Fibroblast of villous mesenchyme (primary cell): ENCODE data around the gene SLC12A7. TPM values are rescaled to one million over a fixed set of nuclear protein-coding genes. Genes with fewer than 3 reads are reported as not detected.
"Not testable (repeated sequence)": the region's sequence is repeated elsewhere in the genome, so short reads cannot be mapped to it uniquely, and the experiment has no call there.

Experiments used
- DNase-seq: peaks from one replicate; pipeline ENCODE4 v3.0.0-alpha.2; 2010; ENCODE audit warnings: low read depth
- H3K4me3 ChIP-seq: 2 replicates; pipeline ENCODE4 v1.5.1; 2011; ENCODE audit warnings: low read depth, mild to moderate bottlenecking, low read length
- total RNA-seq: library from RNA; depleted of rRNA; stranded (reverse); fragments of >200 nt; gene quantifications from 2 replicates; pipeline ENCODE4 v1.2.3, GENCODE V29; 2012
- TF ChIP-seq, protein P1 (sequence below): IDR thresholded peaks from 2 replicates; pipeline ENCODE4 v1.5.1; 2012; ENCODE audit warnings: low read depth, mild to moderate bottlenecking, low read length; ENCODE audit not compliant: insufficient read depth

The SLC12A7 gene
- 9.5 and 12.9 TPM in 2 replicates for total RNA-seq

DNA sequence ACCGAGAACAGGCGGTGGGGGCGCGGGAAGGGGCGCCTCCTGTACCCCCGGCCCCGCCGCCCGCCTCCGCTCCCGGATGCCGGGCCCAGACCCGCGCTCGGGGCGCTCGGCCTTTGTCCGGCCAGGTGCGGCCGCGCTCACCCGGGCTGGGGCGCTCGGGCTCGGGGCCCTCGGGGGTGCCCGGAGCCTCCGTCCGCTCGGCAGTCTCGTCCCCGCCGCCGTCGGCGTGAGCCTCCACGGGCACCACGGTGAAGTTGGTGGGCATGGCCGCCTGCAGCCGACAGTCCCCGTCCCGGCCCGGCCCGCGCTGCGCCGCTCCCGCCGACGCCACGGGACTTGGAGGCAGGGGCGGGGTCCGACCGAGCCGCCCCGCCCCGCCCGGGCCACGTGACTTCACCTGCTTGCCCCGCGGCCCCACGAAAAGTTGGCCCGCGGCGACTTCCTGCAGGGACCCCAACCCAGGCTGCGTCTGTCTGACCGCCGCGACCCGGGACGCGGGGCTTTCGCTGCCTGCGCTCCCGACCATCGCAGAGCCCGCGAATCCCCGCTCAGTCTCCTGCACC lies at the start of gene SLC12A7:
Gene SLC12A7, minus strand, starts transcription at position 337 of the 563 bp plus-strand sequence. Its CDS starts 72 bp downstream, at position 265.
- no peak for DNase-seq
- H3K4me3 ChIP-seq, result peak within 1 kb of the TSS; percentile 74
- TF ChIP-seq, protein P1, sequence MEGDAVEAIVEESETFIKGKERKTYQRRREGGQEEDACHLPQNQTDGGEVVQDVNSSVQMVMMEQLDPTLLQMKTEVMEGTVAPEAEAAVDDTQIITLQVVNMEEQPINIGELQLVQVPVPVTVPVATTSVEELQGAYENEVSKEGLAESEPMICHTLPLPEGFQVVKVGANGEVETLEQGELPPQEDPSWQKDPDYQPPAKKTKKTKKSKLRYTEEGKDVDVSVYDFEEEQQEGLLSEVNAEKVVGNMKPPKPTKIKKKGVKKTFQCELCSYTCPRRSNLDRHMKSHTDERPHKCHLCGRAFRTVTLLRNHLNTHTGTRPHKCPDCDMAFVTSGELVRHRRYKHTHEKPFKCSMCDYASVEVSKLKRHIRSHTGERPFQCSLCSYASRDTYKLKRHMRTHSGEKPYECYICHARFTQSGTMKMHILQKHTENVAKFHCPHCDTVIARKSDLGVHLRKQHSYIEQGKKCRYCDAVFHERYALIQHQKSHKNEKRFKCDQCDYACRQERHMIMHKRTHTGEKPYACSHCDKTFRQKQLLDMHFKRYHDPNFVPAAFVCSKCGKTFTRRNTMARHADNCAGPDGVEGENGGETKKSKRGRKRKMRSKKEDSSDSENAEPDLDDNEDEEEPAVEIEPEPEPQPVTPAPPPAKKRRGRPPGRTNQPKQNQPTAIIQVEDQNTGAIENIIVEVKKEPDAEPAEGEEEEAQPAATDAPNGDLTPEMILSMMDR, result no peak

- TF ChIP-seq, protein P1, result no peak
- H3K4me3 ChIP-seq, result no peak overlapping the region
- no peak for DNase-seq
These were observed 49.4 kb upstream of the SLC12A7 start for GRCh38 chr5:1161108-1161832.

DNA sequence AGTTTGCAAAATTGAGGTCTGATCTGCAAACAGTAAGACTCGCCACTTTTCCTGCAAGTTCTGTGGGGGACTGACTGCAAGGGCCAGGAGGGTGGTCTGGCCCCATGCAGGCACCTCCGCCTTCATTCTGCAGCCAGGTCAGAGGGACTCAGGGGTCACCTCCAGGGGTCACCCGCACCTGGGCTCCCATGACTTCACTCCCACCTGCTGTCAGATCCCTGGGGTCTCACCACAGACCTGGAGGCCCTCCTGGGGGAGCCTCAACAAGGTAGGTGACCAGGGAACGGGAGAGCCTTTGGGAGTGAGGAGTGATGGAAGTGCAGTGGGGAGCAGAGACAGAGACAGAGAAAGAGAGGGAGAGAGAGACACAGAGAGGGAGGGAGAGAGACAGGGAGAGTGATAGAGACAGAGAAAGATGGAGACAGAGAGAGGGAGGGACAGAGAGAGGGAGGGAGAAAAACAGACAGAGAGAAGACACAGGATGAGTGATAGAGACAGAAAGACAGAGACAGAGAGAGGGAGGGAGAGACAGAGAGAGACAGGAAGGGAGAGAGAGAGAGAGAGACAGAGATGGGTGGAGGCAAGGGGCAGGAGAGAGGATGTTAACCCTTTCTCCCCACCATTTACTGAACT lies 48.0 kb upstream of the SLC12A7 start:
- no peak overlapping the region for H3K4me3 ChIP-seq
- TF ChIP-seq, protein P1, result no peak
- no peak for DNase-seq

GRCh38 chr5:1159341-1159675 lies 47.4 kb upstream of the SLC12A7 start:
- no peak overlapping the region for H3K4me3 ChIP-seq
- no peak for DNase-seq
- TF ChIP-seq, protein P1, result no peak

- no peak overlapping the region for H3K4me3 ChIP-seq
- TF ChIP-seq, protein P1, result no peak
- DNase-seq, result no peak
These were observed 46.9 kb upstream of the SLC12A7 start for GRCh38 chr5:1158647-1159340.

DNA sequence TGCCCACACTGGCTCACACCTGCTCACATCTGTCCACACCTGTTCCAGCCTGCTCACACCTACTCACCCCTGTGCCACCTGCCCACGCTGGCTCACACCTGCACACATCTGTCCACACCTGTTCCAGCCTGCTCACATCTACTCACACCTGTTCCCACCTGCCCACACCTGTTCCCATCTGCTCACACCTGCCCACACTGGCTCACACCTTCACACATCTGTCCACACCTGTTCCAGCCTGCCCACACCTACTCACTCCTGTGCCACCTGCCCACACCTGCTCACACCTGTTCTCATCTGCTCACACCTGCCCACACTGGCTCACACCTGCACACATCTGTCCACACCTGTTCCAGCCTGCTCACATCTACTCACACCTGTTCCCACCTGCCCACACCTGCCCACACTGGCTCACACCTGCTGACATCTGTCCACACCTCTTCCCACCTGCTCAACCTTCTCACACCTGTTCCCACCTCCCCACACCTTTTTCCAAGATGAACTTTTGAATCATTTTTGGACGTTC lies 45.7 kb upstream of the SLC12A7 start:
- not testable (repeated sequence) for H3K4me3 ChIP-seq, DNase-seq
